Gastroesophageal sphincter (tissue), 3 donors: Measurements from ENCODE around the gene PDLIM4.

Source experiments
- EP300 ChIP-seq: sonication (generic); formaldehyde crosslinking; IDR thresholded peaks from one replicate; pipeline ENCODE4 v1.6.1; 2017; ENCODE audit warnings: antibody characterized with exemption, mild to moderate bottlenecking
- POLR2A ChIP-seq, 2 donors: fragments of 450-650 bp; IDR thresholded peaks; one replicate each; pipeline ENCODE4 v1.6.1; 2017; ENCODE audit warnings: antibody characterized with exemption in 2 of 2, mild to moderate bottlenecking in 2 of 2, moderate library complexity in 1 of 2
- POLR2AphosphoS5 ChIP-seq: sonication (generic); formaldehyde crosslinking; IDR thresholded peaks from one replicate; pipeline ENCODE4 v1.6.1; 2017; ENCODE audit warnings: antibody characterized with exemption
- TF ChIP-seq, protein P1 (sequence below), 4 experiments: fragments of 200-600 bp in 2 of 4; fragments of 450-650 bp in 2 of 4; sonication (generic) in 1 of 4; IDR thresholded peaks; one replicate each; pipeline ENCODE4 v1.5.1; 2017 to 2019; ENCODE audit warnings: antibody characterized with exemption in 4 of 4, mild to moderate bottlenecking in 2 of 4, moderate library complexity in 2 of 4

DNA sequence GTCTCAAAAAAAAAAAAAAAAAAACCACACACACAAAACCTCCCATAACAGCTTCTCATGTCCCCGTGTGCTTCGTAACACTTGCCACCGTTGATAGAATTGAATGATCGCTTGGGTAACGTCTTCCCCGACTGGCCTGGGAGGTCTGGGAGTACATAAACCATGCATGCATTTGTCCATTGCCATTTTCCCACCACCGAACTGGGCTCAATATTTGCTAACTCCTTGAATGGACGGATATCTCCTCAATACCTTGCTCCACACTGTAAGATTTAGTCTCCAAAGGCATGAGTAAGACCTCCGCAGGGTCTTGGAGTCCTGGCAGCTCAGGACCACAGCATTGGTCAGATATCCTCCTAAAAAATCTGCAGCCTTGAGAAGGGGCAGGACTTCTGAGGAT is 26.6 kb upstream of the PDLIM4 start:
- TF ChIP-seq, protein P1, sequence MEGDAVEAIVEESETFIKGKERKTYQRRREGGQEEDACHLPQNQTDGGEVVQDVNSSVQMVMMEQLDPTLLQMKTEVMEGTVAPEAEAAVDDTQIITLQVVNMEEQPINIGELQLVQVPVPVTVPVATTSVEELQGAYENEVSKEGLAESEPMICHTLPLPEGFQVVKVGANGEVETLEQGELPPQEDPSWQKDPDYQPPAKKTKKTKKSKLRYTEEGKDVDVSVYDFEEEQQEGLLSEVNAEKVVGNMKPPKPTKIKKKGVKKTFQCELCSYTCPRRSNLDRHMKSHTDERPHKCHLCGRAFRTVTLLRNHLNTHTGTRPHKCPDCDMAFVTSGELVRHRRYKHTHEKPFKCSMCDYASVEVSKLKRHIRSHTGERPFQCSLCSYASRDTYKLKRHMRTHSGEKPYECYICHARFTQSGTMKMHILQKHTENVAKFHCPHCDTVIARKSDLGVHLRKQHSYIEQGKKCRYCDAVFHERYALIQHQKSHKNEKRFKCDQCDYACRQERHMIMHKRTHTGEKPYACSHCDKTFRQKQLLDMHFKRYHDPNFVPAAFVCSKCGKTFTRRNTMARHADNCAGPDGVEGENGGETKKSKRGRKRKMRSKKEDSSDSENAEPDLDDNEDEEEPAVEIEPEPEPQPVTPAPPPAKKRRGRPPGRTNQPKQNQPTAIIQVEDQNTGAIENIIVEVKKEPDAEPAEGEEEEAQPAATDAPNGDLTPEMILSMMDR (IDR thresholded peaks at IDR 0.05), result no peak
- no peak for TF ChIP-seq EP300
- TF ChIP-seq POLR2A (IDR thresholded peaks at IDR 0.05), result no peak
- TF ChIP-seq POLR2AphosphoS5, result no peak
